ENCODE measurements around the gene ABCC11.

- TF ChIP-seq EZH2 (IDR thresholded peaks at IDR 0.05; ENCODE audit: borderline replicate concordance, low read length) = no peak
- TF ChIP-seq, protein P1, sequence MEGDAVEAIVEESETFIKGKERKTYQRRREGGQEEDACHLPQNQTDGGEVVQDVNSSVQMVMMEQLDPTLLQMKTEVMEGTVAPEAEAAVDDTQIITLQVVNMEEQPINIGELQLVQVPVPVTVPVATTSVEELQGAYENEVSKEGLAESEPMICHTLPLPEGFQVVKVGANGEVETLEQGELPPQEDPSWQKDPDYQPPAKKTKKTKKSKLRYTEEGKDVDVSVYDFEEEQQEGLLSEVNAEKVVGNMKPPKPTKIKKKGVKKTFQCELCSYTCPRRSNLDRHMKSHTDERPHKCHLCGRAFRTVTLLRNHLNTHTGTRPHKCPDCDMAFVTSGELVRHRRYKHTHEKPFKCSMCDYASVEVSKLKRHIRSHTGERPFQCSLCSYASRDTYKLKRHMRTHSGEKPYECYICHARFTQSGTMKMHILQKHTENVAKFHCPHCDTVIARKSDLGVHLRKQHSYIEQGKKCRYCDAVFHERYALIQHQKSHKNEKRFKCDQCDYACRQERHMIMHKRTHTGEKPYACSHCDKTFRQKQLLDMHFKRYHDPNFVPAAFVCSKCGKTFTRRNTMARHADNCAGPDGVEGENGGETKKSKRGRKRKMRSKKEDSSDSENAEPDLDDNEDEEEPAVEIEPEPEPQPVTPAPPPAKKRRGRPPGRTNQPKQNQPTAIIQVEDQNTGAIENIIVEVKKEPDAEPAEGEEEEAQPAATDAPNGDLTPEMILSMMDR (conservative IDR thresholded peaks at IDR 0.05 in 1 of 2, IDR thresholded peaks at IDR 0.05 in 1 of 2; ENCODE audit: extremely low read depth in 1 of 2, insufficient read depth in 1 of 2, low read depth in 1 of 2, low read length in 2 of 2) = no peak
Observed at GRCh38 chr16:48150707-48151106, 96.6 kb downstream of the ABCC11 start.
